HEK293T (cell line): Measurements from ENCODE around the gene LCP2.

Experiments
- BHLHE40 ChIP-seq: fragments of 450-650 bp; IDR thresholded peaks from 2 replicates; pipeline ENCODE4 v1.6.1; 2016; ENCODE audit warnings: mild to moderate bottlenecking, moderate library complexity, borderline replicate concordance
- CTBP1 ChIP-seq: fragments of 450-650 bp; IDR thresholded peaks from 2 replicates; pipeline ENCODE4 v1.6.1; 2016; ENCODE audit warnings: borderline replicate concordance
- FOXK2 ChIP-seq: fragments of 450-650 bp; IDR thresholded peaks from 2 replicates; pipeline ENCODE4 v1.6.1; 2016; ENCODE audit warnings: mild to moderate bottlenecking
- L3MBTL2 ChIP-seq: fragments of 450-650 bp; conservative IDR thresholded peaks from 2 replicates; pipeline ENCODE4 v1.6.1; 2016; ENCODE audit warnings: mild to moderate bottlenecking
- SP1 ChIP-seq: fragments of 450-650 bp; IDR thresholded peaks from 2 replicates; pipeline ENCODE4 v1.6.1; 2017

GRCh38 chr5:170339780-170340167 is 42.2 kb upstream of the LCP2 start:
- no peak for TF ChIP-seq CTBP1
- no peak for TF ChIP-seq BHLHE40
- no peak for TF ChIP-seq L3MBTL2
- no peak for TF ChIP-seq FOXK2
- no peak for TF ChIP-seq SP1
